ENCODE data around the gene SH3RF1.

- no peak for TF ChIP-seq CTCF (IDR thresholded peaks at IDR 0.05)
- no peak for TF ChIP-seq POLR2AphosphoS5 (IDR thresholded peaks at IDR 0.05)
- TF ChIP-seq POLR2A (IDR thresholded peaks at IDR 0.05) = no peak
- TF ChIP-seq EP300 (IDR thresholded peaks at IDR 0.05) = no peak
Measured at GRCh38 chr4:169144061-169144600, 126.6 kb downstream of the SH3RF1 start.

All from sigmoid colon (tissue), 4 donors.